Stimulated activated naive B cell treated with anti-CD40 and anti-IgM and Interleukin-4, amounts not matched to agents 10 μg/mL and 1 μg/mL and 100 μg/mL, for 72 hours (primary cell): ENCODE measurements around the gene DTNB.
"Not testable (repeated sequence)": the region's sequence is repeated elsewhere in the genome, so short reads cannot be mapped to it uniquely, and the experiment has no call there.

Experiments
- ATAC-seq, 2 donors: fragments of 150-1000 bp; cut with Tn5 transposase; replicated peaks; 2 replicates each; pipeline ENCODE4 v1.10.0; 2021; ENCODE audit warnings: moderate library complexity in 1 of 2
- DNase-seq: peaks from one replicate; pipeline ENCODE4 v3.0.0; 2021
- H3K27ac Mint-ChIP-seq: one replicate; pipeline ENCODE4 v1.8.0; 2022; ENCODE audit warnings: mild to moderate bottlenecking, mixed read lengths
- H3K27me3 Mint-ChIP-seq, 2 donors: one replicate each; pipeline ENCODE4 v1.8.0; 2022; ENCODE audit warnings: mixed read lengths in 2 of 2
- H3K36me3 Mint-ChIP-seq, 2 donors: one replicate each; pipeline ENCODE4 v1.8.0; 2022; ENCODE audit warnings: mixed read lengths in 2 of 2, mild to moderate bottlenecking in 1 of 2
- H3K4me1 Mint-ChIP-seq, 2 donors: one replicate each; pipeline ENCODE4 v1.8.0; 2022; ENCODE audit warnings: mixed read lengths in 2 of 2, mild to moderate bottlenecking in 1 of 2
- H3K4me3 Mint-ChIP-seq, 2 donors: one replicate each; pipeline ENCODE4 v1.8.0; 2022; ENCODE audit warnings: mild to moderate bottlenecking in 2 of 2, mixed read lengths in 2 of 2, moderate library complexity in 1 of 2
- H3K9me3 Mint-ChIP-seq, 2 donors: one replicate each; pipeline ENCODE4 v1.8.0; 2022; ENCODE audit warnings: mixed read lengths in 2 of 2, mild to moderate bottlenecking in 1 of 2

Gene DTNB

DNA sequence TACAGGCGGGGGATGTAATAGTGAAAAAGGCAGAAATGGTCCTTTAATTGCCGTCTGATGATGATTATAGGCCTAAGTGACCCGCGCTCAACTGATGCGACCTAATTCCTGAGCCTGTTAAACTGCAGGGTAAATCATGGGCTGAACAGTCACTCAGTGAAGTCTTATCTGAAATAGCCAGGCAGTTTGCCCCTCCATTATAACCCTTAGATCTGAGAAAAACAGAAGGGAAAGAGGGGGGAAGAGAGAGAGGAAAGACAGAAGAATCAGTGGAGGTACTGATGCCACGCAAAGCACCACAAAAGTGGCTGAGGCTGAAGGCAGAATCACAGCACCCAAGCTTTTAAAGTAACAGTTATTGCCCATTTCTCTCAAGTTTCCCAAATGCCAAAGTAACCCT is 258.6 kb downstream of the DTNB start:
- peaks cover 5 to 8% of the 10 kb centered on the region in 2 donors for H3K9me3 Mint-ChIP-seq
- H3K36me3 Mint-ChIP-seq = peaks cover 7 to 18% of the 10 kb centered on the region in 2 donors

DNA sequence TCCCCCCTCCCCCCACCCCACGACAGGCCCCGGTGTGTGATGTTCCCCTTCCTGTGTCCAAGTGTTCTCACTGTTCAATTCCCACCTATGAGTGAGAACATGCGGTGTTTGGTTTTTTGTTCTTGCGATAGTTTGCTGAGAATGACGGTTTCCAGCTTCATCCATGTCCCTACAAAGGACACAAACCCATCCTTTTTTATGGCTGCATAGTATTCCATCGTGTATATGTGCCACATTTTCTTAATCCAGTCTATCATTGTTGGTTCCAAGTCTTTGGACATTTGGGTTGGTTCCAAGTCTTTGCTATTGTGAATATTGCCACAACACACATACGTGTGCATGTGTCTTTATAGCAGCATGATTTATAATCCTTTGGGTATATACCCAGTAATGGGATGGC is 260.0 kb downstream of the DTNB start:
- ATAC-seq, H3K4me3 Mint-ChIP-seq, H3K27ac Mint-ChIP-seq, H3K9me3 Mint-ChIP-seq, DNase-seq, H3K27me3 Mint-ChIP-seq: not testable (repeated sequence)
- H3K4me1 Mint-ChIP-seq = peaks cover 41 to 61% of the 10 kb centered on the region in 2 donors
- peaks cover 7 to 18% of the 10 kb centered on the region in 2 donors for H3K36me3 Mint-ChIP-seq

More for the DNA sequence above, 258.6 kb downstream of the DTNB start:
- H3K27me3 Mint-ChIP-seq = no peaks in the 10 kb centered on the region
- no peak overlapping the region for H3K27ac Mint-ChIP-seq
- H3K4me3 Mint-ChIP-seq = no peak overlapping the region
- peaks cover 38 to 62% of the 10 kb centered on the region in 2 donors for H3K4me1 Mint-ChIP-seq
- no peak for ATAC-seq
- no peak for DNase-seq

DNA sequence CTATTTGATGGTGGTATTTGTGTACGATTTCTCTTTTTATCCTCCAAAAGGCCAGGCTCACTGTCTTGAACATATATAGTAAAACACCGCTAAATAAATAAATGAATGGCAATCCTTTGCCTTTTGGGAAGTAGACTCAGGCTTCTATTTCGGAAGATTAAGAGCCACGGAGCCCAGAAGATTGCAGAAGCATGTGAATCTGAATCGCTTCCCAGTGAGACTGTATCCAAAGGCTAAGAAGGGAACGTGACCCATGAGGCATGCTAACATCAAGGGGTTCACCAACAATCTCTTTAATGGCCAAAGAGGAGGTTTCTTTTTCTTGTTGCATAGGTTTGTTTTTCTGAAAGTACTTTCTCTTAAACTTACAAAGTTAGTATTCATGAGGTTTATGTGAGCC is 261.6 kb downstream of the DTNB start:
- peak overlapping the region; percentile 71 for H3K27ac Mint-ChIP-seq
- no peak for ATAC-seq
- no peaks in the 10 kb centered on the region for H3K27me3 Mint-ChIP-seq
- no peak for DNase-seq
- no peak overlapping the region for H3K4me3 Mint-ChIP-seq
- H3K9me3 Mint-ChIP-seq = no peaks in the 10 kb centered on the region
- H3K4me1 Mint-ChIP-seq = peaks cover 31 to 58% of the 10 kb centered on the region in 2 donors
- H3K36me3 Mint-ChIP-seq = peaks cover 0 to 7% of the 10 kb centered on the region in 2 donors

DNA sequence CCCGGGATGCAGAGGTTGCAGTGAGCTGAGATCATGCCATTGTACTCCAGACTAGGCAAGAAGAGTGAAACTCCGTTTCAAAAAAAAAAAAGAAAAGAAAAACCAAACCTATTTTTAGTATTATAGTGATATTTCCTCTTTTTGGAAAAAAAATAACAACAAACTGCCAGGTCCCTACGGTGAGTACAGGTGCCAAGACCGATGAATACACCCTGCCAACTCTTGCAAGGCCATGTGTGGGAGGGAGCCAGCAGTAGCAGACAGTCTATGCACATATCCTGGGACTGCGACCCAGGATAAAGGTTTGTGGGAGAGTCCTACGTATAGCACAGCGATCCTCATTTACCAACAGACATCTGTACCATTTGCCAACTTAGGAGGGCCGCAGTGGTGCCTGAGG is 262.1 kb downstream of the DTNB start:
- H3K9me3 Mint-ChIP-seq = no peaks in the 10 kb centered on the region
- peak; percentile 55 to 66 for ATAC-seq
- peaks cover 34 to 55% of the 10 kb centered on the region in 2 donors for H3K4me1 Mint-ChIP-seq
- H3K27ac Mint-ChIP-seq = peak overlapping the region; percentile 71
- H3K27me3 Mint-ChIP-seq = no peaks in the 10 kb centered on the region
- peak overlapping the region in 1 of 2 donors; percentile 25 for H3K4me3 Mint-ChIP-seq
- H3K36me3 Mint-ChIP-seq = peaks cover 0 to 3% of the 10 kb centered on the region in 2 donors
- DNase-seq = no peak

DNA sequence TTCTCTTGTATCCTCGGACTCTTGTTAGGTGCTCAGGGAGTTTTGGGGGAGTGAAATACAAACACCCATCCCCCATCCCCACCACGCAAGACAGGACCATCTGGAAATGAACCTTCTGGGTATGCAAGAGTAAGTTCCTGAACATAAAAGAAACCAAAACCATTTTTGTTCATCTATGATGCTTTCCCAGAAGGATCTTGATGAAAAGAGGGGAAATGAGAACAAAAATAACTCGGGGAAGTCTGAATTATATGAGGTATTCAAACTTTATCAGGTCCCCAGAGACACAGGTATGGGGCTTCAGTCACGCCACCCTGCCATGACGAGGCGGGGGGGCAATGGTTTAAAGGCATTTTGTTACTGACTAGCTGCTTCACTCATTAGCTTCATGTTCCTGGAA is 263.0 kb downstream of the DTNB start:
- peak; percentile 53 for DNase-seq
- no peaks in the 10 kb centered on the region for H3K9me3 Mint-ChIP-seq
- no peaks in the 10 kb centered on the region for H3K27me3 Mint-ChIP-seq
- peaks cover 33 to 49% of the 10 kb centered on the region in 2 donors for H3K4me1 Mint-ChIP-seq
- H3K4me3 Mint-ChIP-seq = peak overlapping the region; percentile 20 to 54
- peak; percentile 81 for ATAC-seq
- H3K27ac Mint-ChIP-seq = peak overlapping the region; percentile 85
- peaks cover 0 to 3% of the 10 kb centered on the region in 2 donors for H3K36me3 Mint-ChIP-seq

DNA sequence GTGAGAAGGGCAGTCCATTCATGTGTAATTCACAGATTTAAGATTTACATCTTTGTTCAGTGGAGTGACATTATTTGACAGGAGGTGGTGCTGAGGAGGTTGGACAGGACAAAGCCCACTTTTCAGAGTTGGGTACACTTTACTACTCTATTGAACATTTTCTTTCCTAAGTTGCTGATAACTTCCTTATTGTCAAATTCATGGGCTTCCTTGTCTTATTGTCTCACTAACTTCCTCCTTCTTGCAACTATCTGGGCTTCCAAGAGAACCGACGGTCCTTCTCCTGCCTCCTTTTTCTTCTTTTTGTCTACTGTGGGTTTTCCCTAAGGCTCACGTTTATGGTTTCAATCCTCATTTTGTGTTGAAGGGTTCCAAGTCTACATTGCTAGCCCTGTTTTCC is 263.9 kb downstream of the DTNB start:
- Mint-ChIP-seq H3K27me3 (no peaks in the 10 kb centered on the region), H3K36me3 (peaks cover 0 to 3% of the 10 kb centered on the region in 2 donors), H3K4me3 (peak overlapping the region in 1 of 2 donors; percentile 20), H3K9me3 (no peaks in the 10 kb centered on the region), H3K4me1 (peaks cover 33 to 51% of the 10 kb centered on the region in 2 donors), H3K27ac (peak overlapping the region; percentile 85)
- DNase-seq = no peak
- no peak for ATAC-seq

DNA sequence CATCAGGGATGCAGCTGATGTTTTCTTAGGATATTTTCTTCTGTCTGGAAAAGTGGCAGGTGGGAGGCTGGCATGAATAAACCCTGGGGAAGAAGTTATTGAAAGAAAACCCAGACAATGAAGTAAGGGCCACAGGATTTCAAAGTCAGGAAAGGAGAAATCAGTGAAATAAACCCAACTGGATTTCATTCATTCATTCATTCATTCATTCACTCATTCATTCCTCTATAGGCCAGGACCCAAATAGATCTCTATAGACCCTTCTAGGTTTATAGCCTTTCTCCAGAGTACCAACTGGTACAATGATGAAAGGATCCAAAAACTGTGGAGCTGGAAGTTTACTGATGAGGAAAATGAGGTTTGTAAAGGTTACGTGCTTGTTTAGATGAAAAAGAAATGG is 264.3 kb downstream of the DTNB start:
- H3K4me3 Mint-ChIP-seq = no peak overlapping the region
- peaks cover 36 to 55% of the 10 kb centered on the region in 2 donors for H3K4me1 Mint-ChIP-seq
- H3K9me3 Mint-ChIP-seq = peaks cover 0 to 3% of the 10 kb centered on the region in 2 donors
- peaks cover 0 to 7% of the 10 kb centered on the region in 2 donors for H3K36me3 Mint-ChIP-seq
- ATAC-seq (no peak), DNase-seq (no peak)
- H3K27me3 Mint-ChIP-seq = no peaks in the 10 kb centered on the region
- H3K27ac Mint-ChIP-seq = peak overlapping the region; percentile 85

DNA sequence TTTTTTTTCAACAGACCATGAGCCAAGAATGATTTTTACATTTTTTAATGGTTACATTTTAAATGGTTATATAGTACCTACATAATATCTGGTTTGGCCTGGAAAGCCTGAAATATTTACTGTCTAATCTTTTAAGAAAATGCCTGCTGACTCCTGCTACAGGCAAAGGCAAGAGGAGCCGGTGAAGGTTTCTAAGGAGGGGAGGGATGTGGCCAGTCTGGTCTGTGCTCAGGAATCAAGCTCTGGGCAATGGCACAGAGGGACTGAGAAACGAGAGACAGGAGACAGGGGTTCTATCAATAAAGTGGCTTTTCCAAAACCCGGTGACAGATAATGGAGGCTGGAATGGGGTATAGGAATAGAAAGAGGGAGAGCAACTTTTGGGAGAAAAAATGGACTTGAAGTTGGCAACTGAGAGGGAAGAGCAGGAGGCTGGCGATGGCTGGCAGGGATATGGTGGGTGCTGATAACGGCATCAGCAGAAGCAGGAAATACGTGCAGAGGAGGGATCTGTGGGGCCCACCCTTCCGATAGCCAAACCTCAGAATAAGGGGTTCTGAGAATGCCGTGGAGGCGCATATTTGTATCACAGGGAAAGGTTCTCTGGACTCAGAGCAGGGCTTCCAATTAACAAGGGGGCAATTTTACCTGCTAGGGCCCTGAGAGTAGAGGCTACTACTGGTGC is 267.6 kb downstream of the DTNB start:
- Mint-ChIP-seq H3K36me3 (peaks cover 0 to 5% of the 10 kb centered on the region in 2 donors), H3K9me3 (peaks cover 0 to 4% of the 10 kb centered on the region in 2 donors), H3K27ac (no peak overlapping the region), H3K4me1 (peaks cover 50 to 70% of the 10 kb centered on the region in 2 donors), H3K27me3 (no peaks in the 10 kb centered on the region), H3K4me3 (no peak overlapping the region)
- ATAC-seq = no peak
- DNase-seq = no peak

DNA sequence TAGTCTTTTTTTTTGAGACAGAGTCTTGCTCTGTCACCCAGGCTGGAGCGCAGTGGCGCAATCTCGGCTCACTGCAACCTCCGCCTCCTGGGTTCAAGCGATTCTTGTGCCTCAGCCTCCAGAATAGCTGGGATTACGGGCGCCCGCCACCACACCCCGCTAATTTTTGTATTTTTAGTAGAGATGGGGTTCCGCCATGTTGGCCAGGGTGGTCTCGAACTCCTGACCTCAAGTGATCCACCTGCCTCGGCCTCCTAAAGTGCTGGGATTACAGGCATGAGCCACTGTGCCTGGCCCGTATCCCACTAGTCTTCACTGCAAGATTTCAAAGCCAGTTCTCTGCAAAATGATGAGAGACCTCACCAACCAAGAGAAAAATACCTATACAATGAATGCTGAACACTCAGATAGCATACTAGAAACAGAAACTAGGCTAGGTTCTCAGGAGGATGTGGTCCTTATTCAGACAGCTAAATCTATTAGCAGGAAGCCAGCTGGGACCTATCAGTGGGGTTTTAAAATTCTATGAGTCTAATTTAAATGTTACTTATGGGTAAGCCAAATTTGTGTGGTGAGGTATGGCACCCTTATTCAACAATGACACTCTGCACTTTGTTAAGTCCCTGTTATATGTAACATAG is 270.1 kb downstream of the DTNB start:
- peak overlapping the region; percentile 92 for H3K27ac Mint-ChIP-seq
- H3K36me3 Mint-ChIP-seq, DNase-seq, H3K27me3 Mint-ChIP-seq, H3K9me3 Mint-ChIP-seq: not testable (repeated sequence)
- peak; percentile 93 for ATAC-seq
- H3K4me1 Mint-ChIP-seq = peaks cover 49 to 72% of the 10 kb centered on the region in 2 donors
- peak overlapping the region; percentile 46 to 70 for H3K4me3 Mint-ChIP-seq

DNA sequence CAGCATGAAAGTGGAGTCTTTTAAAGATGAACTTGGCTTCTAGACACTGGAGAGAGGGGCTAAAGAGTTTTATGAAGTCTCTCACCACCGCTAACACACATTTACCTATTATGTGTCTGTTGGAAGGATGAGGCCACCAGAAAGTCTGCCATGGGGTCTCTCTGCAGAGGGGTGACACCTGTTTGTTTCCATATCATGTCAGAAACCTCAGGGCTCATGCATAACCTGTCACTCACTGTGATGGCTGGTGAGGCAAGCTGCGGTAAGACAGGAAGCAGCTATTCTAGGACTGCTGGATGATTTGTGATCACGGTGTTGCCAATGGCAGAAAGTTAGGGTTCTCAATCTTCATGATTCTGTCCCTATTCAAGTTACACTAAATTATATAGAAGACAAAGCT is 270.9 kb downstream of the DTNB start:
- H3K4me1 Mint-ChIP-seq = peaks cover 54 to 73% of the 10 kb centered on the region in 2 donors
- peaks cover 0 to 5% of the 10 kb centered on the region in 2 donors for H3K36me3 Mint-ChIP-seq
- DNase-seq = no peak
- ATAC-seq = peak; percentile 28 to 45
- no peaks in the 10 kb centered on the region for H3K27me3 Mint-ChIP-seq
- peaks cover 0 to 4% of the 10 kb centered on the region in 2 donors for H3K9me3 Mint-ChIP-seq
- peak overlapping the region; percentile 89 for H3K27ac Mint-ChIP-seq
- H3K4me3 Mint-ChIP-seq = peak overlapping the region in 1 of 2 donors; percentile 65

DNA sequence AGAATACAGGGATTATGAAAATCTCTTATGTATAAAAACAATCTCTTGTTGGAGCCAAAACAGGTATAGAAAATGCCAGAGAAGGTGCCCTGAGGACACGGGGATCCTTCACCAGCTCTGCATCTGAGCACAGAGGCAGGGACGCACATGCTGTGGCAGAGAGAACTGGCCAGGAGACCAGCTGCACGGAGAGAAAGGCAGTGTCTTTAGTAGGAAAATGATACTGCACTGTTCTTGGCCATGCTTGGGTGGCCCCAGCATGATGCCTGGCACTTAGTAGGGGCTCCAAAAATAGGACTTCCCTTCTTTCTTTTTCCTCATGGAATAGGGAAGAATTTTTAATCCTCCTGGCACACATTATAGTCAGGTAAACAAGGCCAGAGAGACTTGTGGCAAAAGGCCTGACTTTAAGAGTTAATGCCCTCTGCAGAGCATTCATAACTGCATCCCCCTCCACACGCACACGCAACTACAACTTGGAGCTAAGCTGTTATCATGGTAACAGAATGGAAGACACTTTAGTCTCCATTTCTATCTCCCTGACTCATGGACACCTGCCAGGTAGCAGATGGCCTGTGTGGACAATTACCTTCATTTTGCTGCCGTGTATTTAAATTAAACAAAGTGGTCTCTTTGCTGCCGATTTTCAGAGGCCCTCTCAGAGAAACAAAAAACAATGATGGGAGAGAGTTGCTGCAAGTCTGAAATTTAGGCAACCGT is 271.9 kb downstream of the DTNB start:
- ATAC-seq (no peak), DNase-seq (no peak)
- H3K9me3 Mint-ChIP-seq = peaks cover 0 to 4% of the 10 kb centered on the region in 2 donors
- no peak overlapping the region for H3K4me3 Mint-ChIP-seq
- peaks cover 52 to 68% of the 10 kb centered on the region in 2 donors for H3K4me1 Mint-ChIP-seq
- H3K27me3 Mint-ChIP-seq = no peaks in the 10 kb centered on the region
- H3K36me3 Mint-ChIP-seq = peaks cover 0 to 5% of the 10 kb centered on the region in 2 donors
- H3K27ac Mint-ChIP-seq = peak overlapping the region; percentile 89

DNA sequence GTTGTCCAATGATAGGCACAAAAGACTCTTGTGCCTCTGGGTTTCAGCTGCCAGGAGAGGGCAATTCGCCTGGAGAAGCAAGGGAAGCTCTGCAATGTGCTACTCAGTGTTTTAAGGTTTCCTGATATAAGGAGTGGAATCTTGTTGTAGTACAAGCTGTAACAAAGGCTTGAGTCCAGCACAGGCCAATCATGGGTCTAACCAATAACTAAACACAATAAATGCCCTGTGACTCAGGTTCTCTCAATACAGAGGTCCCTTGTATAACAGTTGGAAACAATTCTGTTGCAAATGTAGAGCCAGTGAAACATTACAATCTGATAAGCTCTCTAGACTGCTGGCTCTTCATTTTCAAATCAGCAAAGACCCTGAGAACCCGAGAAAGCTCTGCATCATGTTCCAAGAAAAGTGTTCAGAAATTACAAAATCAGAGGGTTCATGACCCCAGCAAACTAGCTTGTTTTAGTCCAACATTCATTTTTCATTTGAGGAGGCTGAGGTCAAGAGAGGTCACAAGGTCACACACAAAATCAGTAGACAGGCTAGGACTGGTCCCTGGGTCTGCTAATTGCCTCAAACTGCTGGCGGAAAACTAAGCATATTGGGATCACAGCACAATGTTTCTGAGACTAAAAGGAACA is 272.7 kb downstream of the DTNB start:
- no peak overlapping the region for H3K4me3 Mint-ChIP-seq
- peaks cover 0 to 5% of the 10 kb centered on the region in 2 donors for H3K36me3 Mint-ChIP-seq
- H3K9me3 Mint-ChIP-seq = peaks cover 0 to 4% of the 10 kb centered on the region in 2 donors
- DNase-seq (no peak), ATAC-seq (no peak)
- H3K4me1 Mint-ChIP-seq = peaks cover 49 to 68% of the 10 kb centered on the region in 2 donors
- no peak overlapping the region for H3K27ac Mint-ChIP-seq
- H3K27me3 Mint-ChIP-seq = no peaks in the 10 kb centered on the region

DNA sequence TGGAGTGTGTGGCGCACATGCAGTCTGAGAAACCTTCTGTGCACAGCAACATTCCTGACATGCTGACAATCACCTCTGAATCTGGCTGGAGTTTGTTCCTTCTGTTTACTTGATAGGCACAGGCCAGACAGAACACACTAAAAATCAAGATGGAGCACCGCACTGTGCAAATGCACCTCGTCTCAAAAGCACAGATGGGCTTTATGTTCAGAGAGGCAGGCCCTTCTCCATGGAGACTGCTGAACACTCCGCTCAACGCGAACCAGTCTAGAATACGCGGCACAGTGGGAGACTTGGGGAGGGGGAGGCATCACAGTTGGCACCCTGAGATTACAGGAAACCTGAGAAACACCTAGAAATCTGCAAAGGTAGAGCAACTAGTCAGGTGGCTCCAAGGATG is 273.2 kb downstream of the DTNB start:
- no peaks in the 10 kb centered on the region for H3K27me3 Mint-ChIP-seq
- peaks cover 47 to 68% of the 10 kb centered on the region in 2 donors for H3K4me1 Mint-ChIP-seq
- ATAC-seq = no peak
- no peak overlapping the region for H3K27ac Mint-ChIP-seq
- peaks cover 0 to 5% of the 10 kb centered on the region in 2 donors for H3K36me3 Mint-ChIP-seq
- peaks cover 0 to 4% of the 10 kb centered on the region in 2 donors for H3K9me3 Mint-ChIP-seq
- H3K4me3 Mint-ChIP-seq = no peak overlapping the region
- no peak for DNase-seq

DNA sequence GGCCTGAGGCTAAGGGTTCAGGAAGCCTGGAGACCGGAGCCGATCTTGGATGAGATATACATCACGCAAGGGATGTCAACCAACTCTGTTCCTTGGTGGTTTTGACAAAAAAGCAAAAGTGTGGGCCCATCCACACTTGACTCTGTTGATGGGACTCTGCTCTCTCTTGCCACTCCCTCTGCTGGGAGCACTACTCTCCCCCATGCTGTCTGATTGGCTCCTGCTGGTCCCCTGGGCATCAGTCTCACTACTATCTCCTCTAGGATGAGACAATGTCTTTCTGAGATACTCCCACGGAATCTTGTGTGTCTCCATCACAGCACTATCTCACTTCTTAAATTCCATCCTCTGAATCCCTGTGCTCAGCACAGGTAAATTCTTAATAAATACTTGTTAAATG is 274.8 kb downstream of the DTNB start:
- Mint-ChIP-seq H3K4me1 (peaks cover 41 to 57% of the 10 kb centered on the region in 2 donors), H3K9me3 (no peaks in the 10 kb centered on the region)

More for the DNA sequence above, 274.8 kb downstream of the DTNB start:
- no peak for DNase-seq
- Mint-ChIP-seq H3K4me3 (no peak overlapping the region), H3K27ac (peak overlapping the region; percentile 17), H3K27me3 (no peaks in the 10 kb centered on the region), H3K36me3 (peaks cover 0 to 4% of the 10 kb centered on the region in 2 donors)
- no peak for ATAC-seq
